Pancreas (tissue), 10 donors: ENCODE results near the gene GCAT. TPM values are rescaled to one million over a fixed set of nuclear protein-coding genes. Genes with fewer than 3 reads are reported as not detected.

Experiments
- ATAC-seq, 4 donors: fragments of 200-7000 bp; cut with Tn5 transposase; one replicate each; pipeline versions ENCODE4 v1.8.0 to v1.9.1; 2020; ENCODE audit warnings: mild to moderate bottlenecking in 4 of 4, moderate library complexity in 4 of 4
- DNase-seq, 6 donors: peaks; one replicate each; pipeline ENCODE4 v3.0.0-alpha.2; 2020
- FAIRE-seq: peaks from 2 replicates; lab custom pipeline; 2012; peaks lifted over from hg19 to GRCh38; lab: Jason Lieb, UNC
- H3K27ac ChIP-seq, 4 donors: fragments of 200-600 bp; sonication (generic); 1 replicate in 3 of 4; 2 replicates in 1 of 4; pipeline versions ENCODE4 v1.5.0 to v1.8.0; 2020
- H3K27me3 ChIP-seq, 4 donors: fragments of 200-600 bp; one replicate each; pipeline ENCODE4 v1.8.0; 2021
- H3K36me3 ChIP-seq, 3 donors: fragments of 200-600 bp; sonication (generic) in 1 of 3; one replicate each; pipeline versions ENCODE4 v1.5.0 to v1.8.0; 2020 to 2021
- H3K4me1 ChIP-seq, 3 donors: fragments of 200-600 bp; one replicate each; pipeline ENCODE4 v1.8.0; 2021
- H3K4me3 ChIP-seq, 4 donors: fragments of 200-600 bp; sonication (generic) in 2 of 4; one replicate each; pipeline versions ENCODE4 v1.5.0 to v1.8.0; 2020 to 2021
- H3K9me3 ChIP-seq, 4 donors: fragments of 200-600 bp; one replicate each; pipeline ENCODE4 v1.8.0; 2021
- CTCF ChIP-seq, 4 donors: fragments of 200-600 bp; sonication (generic) in 3 of 4; IDR thresholded peaks; one replicate each; pipeline versions ENCODE4 v1.5.0 to v1.8.0; 2021; ENCODE audit warnings: antibody characterized with exemption in 4 of 4
- WGBS, 2 donors: extraction: QIAGEN DNeasy Blood & Tissue Kit; methylation state at CpG; one replicate each; pipeline ENCODE4 v1.1.7; 2013; 5-methylcytosine and 5-hydroxymethylcytosine counted together
- intact Hi-C, 3 donors: fragments of 100-400 bp; cut with DNase I; formaldehyde crosslinking; loops; one replicate each; pipeline versions ENCODE4 v1.11.1 to v1.14.2; 2022
- polyA plus RNA-seq, 2 donors: library from polyadenylated mRNA; stranded (reverse); fragments of 200-250 nt; gene quantifications; one replicate each; pipeline ENCODE4 v1.2.3, GENCODE V29; 2013
- total RNA-seq, 6 donors: library from RNA; stranded (reverse); fragmentation: NEBNext Ultra II Directional in 4 of 6; extraction: Animal tissue kit (Norgen Biotek cat#: 25700) in 4 of 6; gene quantifications; one replicate each; pipeline versions ENCODE4 v1.2.1 to v1.2.4, GENCODE V29; 2021 to 2023
- donor health status: healthy with polysubstance abuse.
- donor health status: DM: no; HTN: no; CAD: no; lungs with moderate emphysema.
- donor health status: DM: no; HTN: no; CAD: no.
- donor health status: control.
- donor health status: control.
- donor health status: Bipolar disorder and iron deficiency.
- donor health status: DM: yes; HTN: yes; CAD: no.
- donor health status: DM: no; HTN: no; CAD: no.
- donor health status: DM: no; HTN: no; CAD: no.
- donor health status: DM: yes; HTN: yes; CAD: no.

The GCAT gene
- total and polyA plus RNA-seq, 8 donors = 27.1 to 62.7 (median 37.8) TPM

DNA sequence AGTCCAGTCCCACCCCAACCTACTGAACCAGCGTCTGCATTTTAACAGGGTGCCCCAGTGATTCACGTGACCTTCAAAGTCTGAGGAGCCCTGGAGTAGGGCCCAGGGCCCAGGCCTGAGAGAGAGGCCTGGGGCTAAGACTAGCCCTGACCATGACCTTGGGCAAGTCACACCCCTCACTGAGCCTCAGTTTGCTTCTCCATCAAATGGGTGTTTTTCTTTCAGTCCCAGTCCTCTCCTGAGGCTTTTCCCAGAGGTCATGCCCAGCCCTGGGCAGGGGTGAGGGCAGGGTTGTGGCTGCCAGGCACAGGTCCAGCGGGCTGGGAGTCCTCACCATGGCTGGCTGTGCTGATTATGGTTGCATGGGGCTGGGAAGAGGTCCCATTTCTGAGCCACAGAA is 33.0 kb upstream of the GCAT start:
- WGBS, 2 donors = 83 to 90% methylated on average over 3 of the region's 3 CpGs
- Histone ChIP-seq H3K36me3 (peaks cover 0 to 13% (median 4%) of the 10 kb centered on the region in 3 donors), H3K4me3 (no peak overlapping the region), H3K27ac (no peak overlapping the region), H3K9me3 (no peaks in the 10 kb centered on the region), H3K4me1 (peaks cover 0 to 7% (median 4%) of the 10 kb centered on the region in 3 donors), H3K27me3 (no peaks in the 10 kb centered on the region)
- TF ChIP-seq CTCF (IDR thresholded peaks at IDR 0.05) = no peak
- no peak for DNase-seq
- intact Hi-C loops = no loop called here
- no peak for ATAC-seq
- no peak for FAIRE-seq

- H3K27me3 ChIP-seq = no peaks in the 10 kb centered on the region
- WGBS, 2 donors = 93 to 94% methylated on average over 17 of the region's 17 CpGs
- no peaks in the 10 kb centered on the region for H3K9me3 ChIP-seq
- TF ChIP-seq CTCF (IDR thresholded peaks at IDR 0.05) = no peak
- peaks cover 0 to 7% (median 4%) of the 10 kb centered on the region in 3 donors for H3K4me1 ChIP-seq
- no peak overlapping the region for H3K4me3 ChIP-seq
- FAIRE-seq (no peak), DNase-seq (no peak), ATAC-seq (no peak)
- peak overlapping the region in 1 of 4 donors; percentile 59 for H3K27ac ChIP-seq
- intact Hi-C loops = no loop called here
- peaks cover 0 to 13% (median 4%) of the 10 kb centered on the region in 3 donors for H3K36me3 ChIP-seq
These were observed 31.7 kb upstream of the GCAT start for GRCh38 chr22:37775785-37776638.

DNA sequence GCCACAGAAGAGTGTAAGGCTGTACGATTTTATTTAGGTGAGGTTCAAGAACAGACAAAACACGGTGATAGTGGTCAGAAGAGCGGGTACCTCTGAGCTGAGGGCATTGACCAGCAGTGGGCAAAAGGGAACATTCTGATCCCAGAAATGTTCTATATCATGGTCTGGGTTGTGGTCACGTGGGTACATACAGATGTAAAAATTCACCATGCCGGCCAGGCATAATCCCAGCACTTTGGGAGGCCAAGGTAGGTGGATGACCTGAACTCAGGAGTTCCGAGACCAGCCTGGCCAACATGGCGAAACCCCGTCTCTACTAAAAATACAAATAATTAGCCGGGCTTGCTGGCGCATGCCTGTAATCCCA is 31.1 kb upstream of the GCAT start:
- intact Hi-C loops = no loop called here
- H3K36me3 ChIP-seq = peaks cover 0 to 13% (median 4%) of the 10 kb centered on the region in 3 donors
- FAIRE-seq (no peak), ATAC-seq (no peak), DNase-seq (no peak)
- TF ChIP-seq CTCF (IDR thresholded peaks at IDR 0.05) = no peak
- H3K9me3 ChIP-seq = no peaks in the 10 kb centered on the region
- peaks cover 0 to 7% (median 4%) of the 10 kb centered on the region in 3 donors for H3K4me1 ChIP-seq
- peak overlapping the region in 3 of 4 donors; percentile 42 to 59 (median 59) for H3K27ac ChIP-seq
- no peaks in the 10 kb centered on the region for H3K27me3 ChIP-seq
- no peak overlapping the region for H3K4me3 ChIP-seq
- 79 to 82% methylated on average over 10 of the region's 10 CpGs for WGBS, 2 donors

DNA sequence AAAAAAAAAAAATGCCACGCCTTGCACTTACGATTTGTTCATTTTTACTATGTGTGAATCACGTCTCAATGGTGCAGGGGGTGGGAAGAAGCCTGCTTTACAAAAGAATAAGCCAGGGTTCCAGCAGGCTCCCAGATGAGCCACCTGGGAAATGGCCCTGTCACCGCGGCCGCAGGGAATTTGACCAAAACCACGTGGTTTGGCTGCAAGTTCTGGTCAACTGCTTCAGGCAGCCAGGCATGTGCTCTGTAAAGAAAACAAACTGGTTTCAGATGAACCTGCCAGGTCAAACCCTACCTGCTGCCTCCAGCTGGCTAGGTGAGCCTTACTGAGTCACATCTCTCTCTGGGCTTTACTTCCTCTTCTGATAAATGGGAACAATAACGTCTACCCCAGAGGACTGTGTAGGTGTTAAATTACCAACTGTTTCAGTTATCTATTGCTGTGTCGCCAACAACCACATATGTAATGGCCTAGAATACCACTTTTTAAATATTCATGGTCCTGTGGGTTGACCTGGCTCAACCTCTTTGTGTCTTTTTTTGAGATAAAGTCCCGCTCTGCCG is 30.5 kb upstream of the GCAT start:
- intact Hi-C loops = no loop called here
- peak overlapping the region; percentile 35 to 59 (median 50) for H3K27ac ChIP-seq
- FAIRE-seq = no peak
- peak; percentile 92 to 95 (median 93) for ATAC-seq
- peaks cover 0 to 7% (median 4%) of the 10 kb centered on the region in 3 donors for H3K36me3 ChIP-seq
- no peak overlapping the region for H3K4me3 ChIP-seq
- no peaks in the 10 kb centered on the region for H3K9me3 ChIP-seq
- 22 to 25% methylated on average over 11 of the region's 11 CpGs for WGBS, 2 donors
- H3K4me1 ChIP-seq = peaks cover 0 to 7% (median 4%) of the 10 kb centered on the region in 3 donors
- H3K27me3 ChIP-seq = no peaks in the 10 kb centered on the region
- TF ChIP-seq CTCF (IDR thresholded peaks at IDR 0.05) = no peak
- peak; percentile 77 to 89 (median 86) for DNase-seq
